ENCODE data around the gene MAGI2.
A peak's percentile ranks its signal among the peaks of the same experiment; 100 is the strongest.

MAGI2 gene

DNA sequence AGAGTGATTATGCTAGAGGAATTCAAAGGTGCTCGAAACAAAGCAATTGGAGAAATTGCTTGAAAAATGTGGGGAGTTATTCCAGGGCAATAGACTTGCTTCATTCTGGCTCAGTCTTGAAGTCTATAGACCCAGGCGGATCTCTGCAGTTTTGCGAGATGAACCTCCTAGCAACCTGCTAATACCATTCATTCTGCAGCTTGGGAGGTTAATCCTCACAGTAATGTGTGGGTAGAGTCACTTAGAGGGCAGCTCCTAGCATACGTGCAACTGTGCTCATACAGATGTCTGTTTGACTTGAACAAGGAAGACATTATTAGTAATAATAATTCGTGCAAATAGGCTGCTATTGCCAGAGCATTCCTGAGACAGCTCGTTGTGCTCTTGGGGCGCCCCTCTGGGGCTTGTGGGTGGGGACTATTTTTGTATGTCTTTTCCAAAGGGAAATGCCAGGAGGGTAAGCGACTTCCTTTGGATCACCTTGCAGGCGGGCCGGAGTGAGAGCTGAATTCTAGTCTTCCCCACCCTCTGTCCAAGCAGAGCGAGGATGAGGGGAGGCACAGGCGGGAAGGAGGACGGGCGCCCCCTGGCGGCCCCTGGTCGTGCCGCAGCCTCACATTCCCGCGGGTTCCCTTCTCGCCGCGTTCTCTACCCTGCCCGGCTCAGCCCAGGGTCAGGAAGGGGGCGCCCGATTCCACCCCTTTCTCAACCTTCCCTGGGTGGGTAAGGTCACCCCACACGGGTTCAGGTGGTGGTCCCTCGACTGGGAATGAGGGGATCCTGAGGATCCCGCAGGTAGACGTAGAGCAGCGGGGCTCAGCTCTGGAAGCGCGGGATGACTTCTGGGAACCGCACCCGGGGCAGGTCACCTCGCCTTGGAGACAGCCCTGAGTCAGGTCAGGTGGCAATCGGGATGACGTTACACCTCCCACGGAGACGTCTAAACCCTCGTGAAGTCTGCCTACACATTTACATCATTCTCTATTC is 1413.4 kb downstream of the MAGI2 start:
- DNase-seq (ENCODE audit: low read depth in 2 of 2): no peak

DNA sequence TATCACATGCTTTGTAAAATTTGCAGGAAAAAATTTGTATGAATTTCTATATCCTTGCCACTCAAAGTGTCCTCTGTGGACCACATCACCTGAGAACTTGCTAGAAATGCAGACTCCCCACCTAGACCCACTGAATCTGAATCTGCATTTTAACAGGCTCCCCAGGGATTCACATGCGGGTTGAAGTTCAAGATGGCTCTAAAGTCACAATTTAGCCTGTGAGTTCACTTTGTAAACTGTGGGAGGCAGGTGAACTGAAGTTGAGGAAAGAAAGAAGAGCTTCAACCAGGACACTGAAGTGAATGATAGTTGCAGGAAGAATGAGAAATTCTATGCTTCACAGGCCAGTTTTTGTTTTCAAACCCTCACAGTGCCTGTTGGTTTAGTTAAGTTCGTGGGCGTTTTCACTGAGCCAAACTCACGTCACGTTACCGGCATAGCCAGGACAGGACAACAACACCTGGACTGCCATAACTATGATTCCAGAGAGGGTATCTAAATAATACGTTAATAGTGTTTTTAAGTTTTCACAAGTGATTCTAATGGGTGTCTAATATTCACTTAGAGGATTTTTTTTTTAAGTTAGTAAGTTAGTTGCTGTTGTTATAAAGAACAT is 1414.9 kb downstream of the MAGI2 start:
- DNase-seq (ENCODE audit: low read depth in 2 of 2): no peak

GRCh38 chr7:78037603-78038002 is 1415.9 kb downstream of the MAGI2 start:
- DNase-seq (ENCODE audit: low read depth in 2 of 2): no peak

DNA sequence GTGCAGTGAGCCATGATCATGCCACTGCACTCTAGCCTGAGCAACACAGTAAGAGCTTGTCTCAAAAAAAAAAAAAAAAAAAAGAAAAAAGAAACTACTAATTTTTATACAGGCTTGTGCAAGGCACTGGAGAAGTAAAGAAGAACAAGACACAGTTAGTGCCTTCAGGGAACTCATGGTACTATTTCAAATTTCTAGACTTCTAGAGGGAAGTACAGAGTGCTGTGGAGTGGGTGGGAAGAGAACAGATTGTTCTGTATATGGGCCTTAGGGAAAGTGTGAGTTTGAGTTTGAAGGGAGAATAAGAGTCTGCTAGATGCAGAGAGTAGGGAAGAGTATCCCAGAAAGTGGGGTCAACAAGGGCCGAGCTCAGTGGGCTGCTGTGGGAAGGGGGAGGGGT is 1420.1 kb downstream of the MAGI2 start:
- DNase-seq (ENCODE audit: low read depth in 2 of 2): no peak

GRCh38 chr7:78026492-78026891 is 1427.0 kb downstream of the MAGI2 start:
- DNase-seq (ENCODE audit: low read depth in 2 of 2): no peak

DNA sequence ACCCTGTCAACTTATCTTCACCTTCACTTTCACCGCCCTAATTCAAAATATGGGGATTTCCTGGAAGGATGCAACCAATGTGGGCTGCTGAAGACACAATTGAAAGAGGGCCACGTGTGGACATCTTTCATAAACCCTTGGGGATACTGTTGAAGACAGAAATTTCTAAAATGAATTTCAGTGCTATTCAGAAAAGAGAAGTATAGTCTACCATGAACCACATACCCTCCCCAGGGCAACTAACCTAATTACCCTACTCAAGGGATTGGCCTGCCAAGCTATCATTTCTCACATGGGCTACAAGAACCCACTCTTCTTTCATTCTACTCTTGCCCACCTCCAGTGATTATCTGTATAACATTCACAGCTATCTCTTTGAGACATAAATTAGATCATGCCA is 1428.9 kb downstream of the MAGI2 start:
- no peak for DNase-seq (ENCODE audit: low read depth in 2 of 2)

DNA sequence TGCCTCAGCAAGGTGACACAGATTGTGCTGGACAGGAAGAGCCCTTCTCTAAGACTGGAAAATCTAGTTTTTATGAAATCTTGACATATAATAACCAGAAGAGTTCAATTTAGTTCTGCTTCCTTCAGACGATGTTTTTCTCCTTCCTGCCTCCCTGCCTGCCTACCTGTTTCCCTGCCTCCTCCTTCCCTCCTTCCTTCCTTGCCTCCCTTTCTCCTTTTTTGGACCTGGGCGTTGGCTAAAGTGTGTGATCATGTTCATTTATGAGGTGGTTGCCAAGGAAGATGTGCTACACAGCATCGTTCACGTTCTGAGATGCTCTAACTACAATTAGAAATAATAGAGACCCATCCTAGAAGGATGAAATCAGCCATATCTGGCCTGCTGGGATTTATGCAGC is 1430.3 kb downstream of the MAGI2 start:
- no peak for DNase-seq (ENCODE audit: low read depth in 2 of 2)

GRCh38 chr7:78022165-78022564 is 1431.3 kb downstream of the MAGI2 start:
- no peak for DNase-seq (ENCODE audit: low read depth in 2 of 2)

DNA sequence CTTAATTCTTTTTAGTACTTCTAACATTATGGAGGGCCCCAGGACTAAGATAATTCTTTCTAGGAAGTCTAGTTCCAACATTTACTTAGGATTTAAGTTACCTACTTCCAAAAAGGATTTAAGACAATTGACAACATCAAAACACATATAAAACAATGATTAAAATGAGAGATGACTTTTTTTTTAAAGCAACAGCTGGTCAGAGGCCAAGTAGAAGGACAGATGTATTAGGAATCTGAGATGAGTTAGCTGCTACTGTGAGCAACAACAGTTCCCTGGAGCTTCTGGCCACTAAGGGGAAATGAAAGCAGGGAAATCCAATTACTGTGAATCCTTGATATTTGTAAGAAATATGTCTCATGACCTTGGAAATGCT is 1432.6 kb downstream of the MAGI2 start:
- DNase-seq (ENCODE audit: low read depth in 2 of 2): no peak

DNA sequence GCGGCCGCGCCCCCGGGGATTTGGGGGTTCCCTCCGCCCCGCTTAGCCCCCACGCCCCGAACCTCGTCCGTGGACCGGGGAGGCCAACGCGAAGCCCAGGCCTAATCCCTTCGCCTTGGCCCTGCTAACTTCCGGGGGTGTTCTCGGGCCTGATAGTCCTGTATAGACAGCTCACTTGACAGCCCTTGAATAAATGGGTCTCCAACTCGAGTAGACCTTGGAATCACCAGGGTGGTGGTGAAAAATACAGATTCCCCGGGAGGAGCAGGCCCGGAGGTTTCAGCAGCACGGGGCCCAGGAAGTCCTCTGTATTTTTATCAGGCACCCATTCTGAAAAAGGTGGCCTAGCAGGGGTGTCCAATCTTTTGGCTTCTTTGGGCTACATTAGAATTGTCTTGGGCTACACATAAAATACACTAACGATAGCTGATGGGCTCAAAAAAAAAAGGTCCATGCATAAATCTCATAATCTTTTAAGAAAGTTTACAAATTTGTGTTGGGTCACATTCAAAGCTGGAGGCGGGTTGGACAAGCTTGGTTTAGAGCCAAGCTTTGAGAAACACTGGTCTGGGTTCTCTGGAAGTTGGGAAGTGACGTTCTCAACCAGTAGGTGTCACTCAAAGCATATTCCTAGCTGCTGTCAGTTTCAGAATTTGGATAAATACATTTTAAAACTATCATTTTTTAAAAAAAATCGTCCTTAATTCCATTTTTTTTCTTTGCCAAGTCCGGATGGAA is 1433.2 kb downstream of the MAGI2 start:
- peak; percentile 64 to 65 for DNase-seq (ENCODE audit: low read depth in 2 of 2)

- peak; percentile 59 to 62 for DNase-seq (ENCODE audit: low read depth in 2 of 2)
These were observed 1433.9 kb downstream of the MAGI2 start for GRCh38 chr7:78019447-78020135.

- DNase-seq (ENCODE audit: low read depth in 2 of 2): no peak
These were observed 1434.6 kb downstream of the MAGI2 start for GRCh38 chr7:78018641-78019446.

DNA sequence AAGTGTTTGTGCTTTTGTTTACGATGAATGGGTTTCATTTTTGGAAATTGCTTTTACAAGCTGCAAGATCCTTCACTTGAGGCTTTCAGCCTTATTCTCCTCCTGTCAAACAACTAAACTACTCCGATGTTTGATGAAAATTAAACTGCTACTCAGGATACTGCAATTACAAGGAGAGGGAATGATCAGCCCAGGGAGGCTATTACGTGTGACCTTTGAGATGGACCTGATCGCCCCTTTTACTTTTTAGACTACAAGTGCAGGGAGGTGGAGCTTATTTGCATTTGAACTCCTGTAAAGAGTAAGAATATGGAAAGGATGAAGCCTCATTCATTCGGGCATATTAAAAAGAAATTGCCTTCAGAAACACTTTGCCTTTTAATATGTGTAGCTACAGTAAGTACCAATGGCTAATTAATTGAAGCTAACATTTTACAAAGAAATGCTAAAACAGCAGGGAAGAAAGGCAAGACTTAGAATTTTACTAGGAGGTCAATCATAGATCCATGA is 1435.8 kb downstream of the MAGI2 start:
- DNase-seq (ENCODE audit: low read depth in 2 of 2): no peak

- DNase-seq (ENCODE audit: low read depth in 2 of 2): no peak
These were observed 1437.8 kb downstream of the MAGI2 start for GRCh38 chr7:78015574-78016260.

DNA sequence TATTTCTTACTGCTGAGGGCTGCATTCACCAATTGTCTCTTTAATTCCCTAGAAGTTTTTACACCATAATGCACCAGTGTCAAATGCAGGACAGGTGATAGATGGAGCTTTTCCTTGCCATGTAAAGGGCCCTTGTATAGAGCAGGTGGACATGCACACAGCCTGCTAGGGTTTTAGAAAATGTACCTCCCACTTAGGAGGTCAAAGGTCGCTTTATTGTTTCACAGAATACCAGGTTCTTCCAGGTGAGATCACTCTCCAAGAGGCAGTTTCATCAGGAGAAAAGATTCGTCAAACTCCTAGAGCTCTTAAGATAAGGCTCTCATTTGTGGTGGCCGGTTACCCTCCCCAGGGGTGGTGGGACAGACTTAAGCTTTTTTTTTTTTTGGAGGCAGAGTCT is 1439.1 kb downstream of the MAGI2 start:
- no peak for DNase-seq (ENCODE audit: low read depth in 2 of 2)

DNA sequence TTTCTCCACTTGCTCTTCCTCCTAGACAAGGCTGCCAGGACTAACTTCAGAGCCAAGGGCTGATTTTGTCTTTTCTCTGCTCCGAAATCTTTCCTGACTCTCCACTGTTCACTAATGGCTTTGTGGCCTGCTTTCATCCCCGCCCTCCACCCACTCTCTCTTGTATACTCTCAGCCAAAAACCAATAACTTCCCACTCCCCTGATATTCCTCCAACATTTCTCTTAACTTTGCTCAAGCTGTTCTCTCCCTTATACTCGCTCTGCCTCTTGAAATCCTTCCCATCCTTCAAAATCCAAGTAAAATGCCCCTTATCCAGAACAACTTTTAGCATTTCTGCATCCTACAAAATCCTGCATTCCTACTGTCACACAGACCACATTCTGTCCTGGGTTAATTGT is 1440.1 kb downstream of the MAGI2 start:
- no peak for DNase-seq (ENCODE audit: low read depth in 2 of 2)

- DNase-seq (ENCODE audit: low read depth in 2 of 2): no peak
These were observed 1441.8 kb downstream of the MAGI2 start for GRCh38 chr7:78011642-78012041.

DNA sequence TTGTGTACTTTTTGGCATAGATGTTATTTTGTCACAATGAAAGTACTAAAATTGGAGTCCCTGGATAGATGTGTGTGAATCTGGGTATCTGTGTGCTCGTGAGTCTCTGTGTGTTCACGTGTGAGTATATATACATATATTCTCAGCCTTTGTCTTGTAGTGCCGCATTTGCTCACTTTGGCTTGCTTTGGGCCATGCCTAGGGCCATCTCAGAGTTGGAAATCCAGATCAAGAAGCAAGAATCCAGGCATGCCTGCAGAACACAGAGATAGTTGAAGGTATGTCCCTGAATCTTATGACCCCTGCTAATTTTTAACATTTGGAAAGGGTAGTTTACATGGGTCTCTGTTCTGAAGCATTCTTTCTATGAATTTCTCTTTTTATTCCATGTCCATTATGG is 1446.2 kb downstream of the MAGI2 start:
- DNase-seq (ENCODE audit: low read depth in 2 of 2): no peak

GRCh38 chr7:78006063-78006755 is 1447.3 kb downstream of the MAGI2 start:
- DNase-seq (ENCODE audit: low read depth in 2 of 2): no peak

DNA sequence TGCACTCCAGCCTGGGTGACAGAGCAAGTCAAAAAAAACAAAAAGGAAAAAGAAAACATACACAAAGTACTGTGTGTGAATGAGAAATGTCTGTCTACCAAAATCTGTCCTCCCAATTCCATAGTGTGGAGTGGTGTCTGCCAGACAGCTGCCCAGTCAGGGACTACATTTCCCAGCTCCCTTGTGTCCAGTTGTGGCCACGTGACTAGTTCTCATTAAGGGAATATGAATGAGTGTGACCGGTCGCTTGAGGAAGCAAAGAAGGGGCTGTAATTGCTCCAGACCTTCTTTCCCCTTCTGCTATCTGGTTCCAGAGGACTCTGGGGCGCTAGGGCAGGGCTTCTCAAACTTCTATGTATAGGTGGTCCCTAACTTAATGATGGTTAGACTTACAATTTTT is 1450.8 kb downstream of the MAGI2 start:
- DNase-seq (ENCODE audit: low read depth in 2 of 2): no peak

Data from fibroblast of skin of left biceps (primary cell).